Cardiac septum (tissue), 1 donor: ENCODE measurements around the gene SRGAP2C. TPM values are rescaled to one million over a fixed set of nuclear protein-coding genes. Genes with fewer than 3 reads are reported as not detected.
"Not testable (repeated sequence)": the region's sequence is repeated elsewhere in the genome, so short reads cannot be mapped to it uniquely, and the experiment has no call there.

Source experiments
- DNase-seq: peaks from one replicate; pipeline ENCODE4 v3.0.0-alpha.2; 2020; ENCODE audit warnings: low spot score
- intact Hi-C: fragments of 100-400 bp; cut with DNase I; formaldehyde crosslinking; loops from one replicate; pipeline ENCODE4 v1.14.0; 2022
- total RNA-seq: library from RNA; stranded (reverse); fragmentation: NEBNext Ultra II Directional; extraction: Animal tissue kit (Norgen Biotek cat#: 25700); gene quantifications from one replicate; pipeline ENCODE4 v1.2.1, GENCODE V29; 2021
- donor health status: DM: no; HTN: no; CAD: no.

Gene SRGAP2C
- total RNA-seq, 1 donor from 2014 or later: 9.8 TPM

GRCh38 chr1:121396335-121397081 is 211.7 kb downstream of the SRGAP2C start:
- peak; percentile 77 for DNase-seq
- intact Hi-C loops: not testable (repeated sequence)

- intact Hi-C loops, DNase-seq: not testable (repeated sequence)
These were observed 212.3 kb downstream of the SRGAP2C start for GRCh38 chr1:121397101-121397500.

GRCh38 chr1:121399193-121399592 is 214.4 kb downstream of the SRGAP2C start:
- intact Hi-C loops, DNase-seq: not testable (repeated sequence)

GRCh38 chr1:121400108-121400507 is 215.3 kb downstream of the SRGAP2C start:
- intact Hi-C loops, DNase-seq: not testable (repeated sequence)

GRCh38 chr1:121400541-121401310 is 216.0 kb downstream of the SRGAP2C start:
- DNase-seq, intact Hi-C loops: not testable (repeated sequence)

- intact Hi-C loops, DNase-seq: not testable (repeated sequence)
These were observed 216.7 kb downstream of the SRGAP2C start for GRCh38 chr1:121401375-121401955.

GRCh38 chr1:121403254-121403653 is 218.5 kb downstream of the SRGAP2C start:
- intact Hi-C loops, DNase-seq: not testable (repeated sequence)

- intact Hi-C loops: no loop called here
- no peak for DNase-seq
These were observed 223.6 kb downstream of the SRGAP2C start for GRCh38 chr1:121408354-121408753.

GRCh38 chr1:121413821-121414220 is 229.0 kb downstream of the SRGAP2C start:
- DNase-seq: no peak
- intact Hi-C loops: no loop called here

GRCh38 chr1:121414905-121415304 is 230.1 kb downstream of the SRGAP2C start:
- no peak for DNase-seq
- intact Hi-C loops: no loop called here

GRCh38 chr1:121417325-121417923 is 232.6 kb downstream of the SRGAP2C start:
- intact Hi-C loops: no loop called here
- DNase-seq: no peak

GRCh38 chr1:121418369-121419049 is 233.7 kb downstream of the SRGAP2C start:
- intact Hi-C loops: no loop called here

GRCh38 chr1:121419050-121419615 is 234.4 kb downstream of the SRGAP2C start:
- DNase-seq, intact Hi-C loops: not testable (repeated sequence)

More at GRCh38 chr1:121418369-121419049, 233.7 kb downstream of the SRGAP2C start:
- DNase-seq: no peak

GRCh38 chr1:121421490-121421889 is 236.7 kb downstream of the SRGAP2C start:
- DNase-seq: not testable (repeated sequence)

GRCh38 chr1:121423956-121424355 is 239.2 kb downstream of the SRGAP2C start:
- intact Hi-C loops: not testable (repeated sequence)

More at GRCh38 chr1:121421490-121421889, 236.7 kb downstream of the SRGAP2C start:
- intact Hi-C loops: not testable (repeated sequence)

GRCh38 chr1:121433517-121433916 is 248.7 kb downstream of the SRGAP2C start:
- DNase-seq, intact Hi-C loops: not testable (repeated sequence)

More at GRCh38 chr1:121423956-121424355, 239.2 kb downstream of the SRGAP2C start:
- not testable (repeated sequence) for DNase-seq

GRCh38 chr1:121438862-121439261 is 254.1 kb downstream of the SRGAP2C start:
- DNase-seq, intact Hi-C loops: not testable (repeated sequence)

GRCh38 chr1:121440993-121441392 is 256.2 kb downstream of the SRGAP2C start:
- DNase-seq: no peak
- intact Hi-C loops: no loop called here
